ENCODE data around the gene CLN6.
"Not testable (repeated sequence)": the region's sequence is repeated elsewhere in the genome, so short reads cannot be mapped to it uniquely, and the experiment has no call there.

Gene CLN6

GRCh38 chr15:68221530-68222431, 7.7 kb downstream of the CLN6 start:
- not testable (repeated sequence) for DNase-seq

- no peak for DNase-seq
These were observed 8.6 kb downstream of the CLN6 start for GRCh38 chr15:68220967-68221366.

- no peak for DNase-seq
These were observed 9.0 kb downstream of the CLN6 start for GRCh38 chr15:68220489-68220888.

- no peak for DNase-seq
These were observed 10.4 kb downstream of the CLN6 start for GRCh38 chr15:68218847-68219798.

- no peak for DNase-seq
These were observed 11.2 kb downstream of the CLN6 start for GRCh38 chr15:68218331-68218730.

- DNase-seq: no peak
These were observed 12.2 kb downstream of the CLN6 start for GRCh38 chr15:68217341-68217740.

GRCh38 chr15:68214838-68215254, 14.7 kb downstream of the CLN6 start:
- no peak for DNase-seq

GRCh38 chr15:68213991-68214837, 15.3 kb downstream of the CLN6 start:
- DNase-seq: no peak

GRCh38 chr15:68213491-68213845, 16.1 kb downstream of the CLN6 start:
- not testable (repeated sequence) for DNase-seq

- DNase-seq: no peak
These were observed 17.7 kb downstream of the CLN6 start for GRCh38 chr15:68211656-68212320.

- DNase-seq: peak; percentile 33
These were observed 18.5 kb downstream of the CLN6 start for GRCh38 chr15:68210821-68211655.

GRCh38 chr15:68210409-68210756, 19.1 kb downstream of the CLN6 start:
- no peak for DNase-seq

- DNase-seq: no peak
These were observed 19.7 kb downstream of the CLN6 start for GRCh38 chr15:68209735-68210408.

GRCh38 chr15:68209272-68209671, 20.3 kb downstream of the CLN6 start:
- no peak for DNase-seq

- no peak for DNase-seq
These were observed 20.8 kb downstream of the CLN6 start for GRCh38 chr15:68208636-68209240.

GRCh38 chr15:68208136-68208535, 21.4 kb downstream of the CLN6 start:
- DNase-seq: no peak

- no peak for DNase-seq
These were observed 22.2 kb downstream of the CLN6 start for GRCh38 chr15:68207176-68207935.

- DNase-seq: no peak
These were observed 22.8 kb downstream of the CLN6 start for GRCh38 chr15:68206711-68207151.

GRCh38 chr15:68205954-68206539, 23.5 kb downstream of the CLN6 start:
- DNase-seq: no peak

Measured in effector CD4-positive, alpha-beta T cell (primary cell).